Glutamatergic neuron (in vitro differentiated cells): Measurements from ENCODE around the gene DPP3. TPM values are rescaled to one million over a fixed set of nuclear protein-coding genes. Genes with fewer than 3 reads are reported as not detected.

ENCODE experiments used
- DNase-seq: peaks from one replicate; pipeline ENCODE4 v3.0.0; 2022
- H3K27ac Mint-ChIP-seq: one replicate; pipeline ENCODE4 v1.8.0; 2020; ENCODE audit warnings: mild to moderate bottlenecking, mixed read lengths, inconsistent platforms; ENCODE audit not compliant: unreplicated experiment
- H3K27me3 Mint-ChIP-seq: one replicate; pipeline ENCODE4 v1.8.0; 2020; ENCODE audit warnings: mild to moderate bottlenecking, moderate library complexity, mixed read lengths, inconsistent platforms; ENCODE audit not compliant: unreplicated experiment
- H3K36me3 Mint-ChIP-seq: one replicate; pipeline ENCODE4 v1.8.0; 2020; ENCODE audit warnings: mild to moderate bottlenecking, mixed read lengths, inconsistent platforms; ENCODE audit not compliant: unreplicated experiment
- H3K4me1 Mint-ChIP-seq: one replicate; pipeline ENCODE4 v1.8.0; 2020; ENCODE audit warnings: mild to moderate bottlenecking, low read depth, mixed read lengths, inconsistent platforms; ENCODE audit not compliant: unreplicated experiment
- H3K4me3 Mint-ChIP-seq: one replicate; pipeline ENCODE4 v1.8.0; 2020; ENCODE audit warnings: mild to moderate bottlenecking, mixed read lengths, inconsistent platforms; ENCODE audit not compliant: unreplicated experiment
- H3K9me3 Mint-ChIP-seq: one replicate; pipeline ENCODE4 v1.8.0; 2020; ENCODE audit warnings: mild to moderate bottlenecking, moderate library complexity, mixed read lengths, inconsistent platforms; ENCODE audit not compliant: unreplicated experiment
- CTCF ChIP-seq: fragments of 200-600 bp; sonication (generic); IDR thresholded peaks from one replicate; pipeline ENCODE4 v1.5.0; 2021; ENCODE audit not compliant: partially characterized antibody, unreplicated experiment
- total RNA-seq: library from RNA; stranded (reverse); fragmentation: NEBNext Ultra II Directional; extraction: Animal tissue kit (Norgen Biotek cat#: 25700); gene quantifications from one replicate; pipeline ENCODE4 v1.2.1, GENCODE V29; 2021; ENCODE audit not compliant: unreplicated experiment

The DPP3 gene
- total RNA-seq, 1 donor from 2014 or later, result 72.0 TPM

GRCh38 chr11:66479394-66480116 is 679 bp upstream of the DPP3 start:
- H3K4me3 Mint-ChIP-seq, result peak overlapping the region; percentile 96
- no peaks in the 10 kb centered on the region for H3K36me3 Mint-ChIP-seq
- H3K27ac Mint-ChIP-seq, result peak overlapping the region; percentile 88
- peaks cover 6% of the 10 kb centered on the region for H3K4me1 Mint-ChIP-seq
- H3K9me3 Mint-ChIP-seq, result peaks cover 3% of the 10 kb centered on the region
- TF ChIP-seq CTCF, result no peak
- peaks cover 15% of the 10 kb centered on the region for H3K27me3 Mint-ChIP-seq
- no peak for DNase-seq

- no peak for DNase-seq
- Mint-ChIP-seq H3K36me3 (peaks cover 4% of the 10 kb centered on the region), H3K27me3 (peaks cover 2% of the 10 kb centered on the region), H3K4me3 (no peak overlapping the region), H3K9me3 (peaks cover 3% of the 10 kb centered on the region), H3K4me1 (no peaks in the 10 kb centered on the region), H3K27ac (no peak overlapping the region)
- no peak for TF ChIP-seq CTCF
These were observed 4.7 kb downstream of the DPP3 start for GRCh38 chr11:66484806-66485380.

- DNase-seq, result no peak
- Mint-ChIP-seq H3K36me3 (peaks cover 8% of the 10 kb centered on the region), H3K27me3 (no peaks in the 10 kb centered on the region), H3K27ac (no peak overlapping the region), H3K9me3 (no peaks in the 10 kb centered on the region), H3K4me3 (no peak overlapping the region), H3K4me1 (peaks cover 1% of the 10 kb centered on the region)
- TF ChIP-seq CTCF, result no peak
These were observed 8.7 kb downstream of the DPP3 start for GRCh38 chr11:66488957-66489356.

GRCh38 chr11:66489636-66490035 is 9.4 kb downstream of the DPP3 start:
- no peak for TF ChIP-seq CTCF
- H3K27me3 Mint-ChIP-seq, result no peaks in the 10 kb centered on the region
- H3K4me3 Mint-ChIP-seq, result no peak overlapping the region
- peaks cover 8% of the 10 kb centered on the region for H3K36me3 Mint-ChIP-seq
- no peak for DNase-seq
- no peak overlapping the region for H3K27ac Mint-ChIP-seq
- peaks cover 1% of the 10 kb centered on the region for H3K4me1 Mint-ChIP-seq
- H3K9me3 Mint-ChIP-seq, result no peaks in the 10 kb centered on the region

GRCh38 chr11:66491315-66491935 is 11.2 kb downstream of the DPP3 start:
- peak; percentile 63 for TF ChIP-seq CTCF
- Mint-ChIP-seq H3K4me1 (peaks cover 1% of the 10 kb centered on the region), H3K36me3 (peaks cover 8% of the 10 kb centered on the region), H3K27me3 (no peaks in the 10 kb centered on the region), H3K4me3 (no peak overlapping the region), H3K27ac (no peak overlapping the region), H3K9me3 (no peaks in the 10 kb centered on the region)
- DNase-seq, result peak; percentile 48
